Smooth muscle cell (in vitro differentiated cells): ENCODE measurements around the gene NLRC3. TPM values are rescaled to one million over a fixed set of nuclear protein-coding genes. Genes with fewer than 3 reads are reported as not detected.

Experiments
- DNase-seq: peaks from one replicate; lab custom pipeline; 2025; ENCODE audit not compliant: unreplicated experiment; lab: John Stamatoyannopoulos, UW
- H2AFZ ChIP-seq: fragments of 200-600 bp; sonication (generic); 2 replicates; pipeline ENCODE4 v1.6.0; 2016; ENCODE audit warnings: antibody characterized with exemption, low read depth, mild to moderate bottlenecking
- H3F3A ChIP-seq: fragments of 200-600 bp; sonication (generic); 2 replicates; pipeline ENCODE4 v1.6.0; 2017; ENCODE audit warnings: antibody characterized with exemption, low read depth
- H3K27ac ChIP-seq: fragments of 200-600 bp; sonication (generic); 2 replicates; pipeline ENCODE4 v1.5.1; 2016; ENCODE audit warnings: low read depth, mild to moderate bottlenecking
- H3K27me3 ChIP-seq: fragments of 200-600 bp; sonication (generic); 2 replicates; pipeline ENCODE4 v1.6.1; 2016; ENCODE audit warnings: low read depth, mild to moderate bottlenecking
- H3K36me3 ChIP-seq: fragments of 200-600 bp; sonication (generic); 2 replicates; pipeline ENCODE4 v1.5.1; 2016; ENCODE audit warnings: low read depth
- H3K4me1 ChIP-seq: fragments of 200-600 bp; sonication (generic); 2 replicates; pipeline ENCODE4 v1.5.1; 2016; ENCODE audit warnings: low read depth
- H3K4me2 ChIP-seq: fragments of 200-600 bp; sonication (generic); 2 replicates; pipeline ENCODE4 v1.6.0; 2016; ENCODE audit warnings: mild to moderate bottlenecking
- H3K4me3 ChIP-seq: fragments of 200-600 bp; sonication (generic); 2 replicates; pipeline ENCODE4 v1.5.1; 2016; ENCODE audit warnings: mild to moderate bottlenecking
- H3K79me2 ChIP-seq: fragments of 200-600 bp; sonication (generic); 2 replicates; pipeline ENCODE4 v1.6.0; 2016; ENCODE audit warnings: low read depth, mild to moderate bottlenecking
- H3K9ac ChIP-seq: fragments of 200-600 bp; sonication (generic); 2 replicates; pipeline ENCODE4 v1.6.0; 2016; ENCODE audit warnings: low read depth
- H3K9me3 ChIP-seq: fragments of 200-600 bp; sonication (generic); replicated peaks from 2 replicates; pipeline ENCODE4 v1.5.1; 2016; ENCODE audit warnings: low read depth
- H4K20me1 ChIP-seq: fragments of 200-600 bp; sonication (generic); 2 replicates; pipeline ENCODE4 v1.6.0; 2016; ENCODE audit warnings: low read depth
- whole genome bisulfite sequencing: methylation state at CpG from one replicate; pipeline ENCODE4 v1.1.7; 2016; ENCODE audit warnings: low lambda C conversion rate; 5-methylcytosine and 5-hydroxymethylcytosine counted together
- polyA plus RNA-seq: library from polyadenylated mRNA; unstranded; fragments of >200 nt; fragmentation: Nextera tagmentation; extraction: Ambion mirVana; gene quantifications from 2 replicates; pipeline ENCODE4 v1.2.1, GENCODE V29; 2016
- total RNA-seq: library from RNA; depleted of rRNA; stranded (reverse); fragments of >200 nt; gene quantifications from 2 replicates; pipeline ENCODE4 v1.2.3, GENCODE V29; 2014
- TF ChIP-seq, protein P1 (sequence below): fragments of 200-600 bp; sonication (generic); IDR thresholded peaks from 2 replicates; pipeline ENCODE4 v1.5.1; 2017; ENCODE audit warnings: borderline replicate concordance, mild to moderate bottlenecking, antibody characterized with exemption; ENCODE audit not compliant: insufficient read depth, poor library complexity, severe bottlenecking

The NLRC3 gene
- total and polyA plus RNA-seq, 2 experiments from 2014 or later, result 0.02 TPM; not detected in 1

DNA sequence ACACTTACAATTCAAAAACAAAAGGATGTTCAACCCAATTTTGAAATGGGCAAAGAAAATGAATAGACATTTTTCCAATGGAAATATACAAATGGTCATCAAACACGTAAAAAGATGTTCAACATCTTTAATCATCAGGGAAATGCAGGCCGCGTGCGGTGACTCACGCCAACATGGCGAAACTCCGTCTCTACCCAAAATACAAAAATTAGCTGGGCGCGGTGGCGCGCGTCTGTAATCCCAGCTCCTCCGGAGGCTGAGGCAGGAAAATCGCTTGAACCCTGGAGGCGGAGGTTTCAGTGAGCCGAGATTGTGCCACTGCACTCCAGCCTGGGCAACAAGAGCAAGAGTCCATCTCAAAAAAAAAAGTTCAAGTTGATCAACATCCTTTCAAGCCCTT, 78.2 kb downstream of the NLRC3 start:
- Histone ChIP-seq H4K20me1 (no peaks in the 10 kb centered on the region), H3K36me3 (no peaks in the 10 kb centered on the region), H3K79me2 (peaks cover 9% of the 10 kb centered on the region), H3K27me3 (no peaks in the 10 kb centered on the region), H3K4me1 (peaks cover 7% of the 10 kb centered on the region), H2AFZ (no peak overlapping the region), H3K9me3 (no peaks in the 10 kb centered on the region), H3F3A (no peaks in the 10 kb centered on the region), H3K9ac (no peak overlapping the region), H3K4me2 (no peak overlapping the region), H3K27ac (no peak overlapping the region), H3K4me3 (no peak overlapping the region)
- TF ChIP-seq, protein P1, sequence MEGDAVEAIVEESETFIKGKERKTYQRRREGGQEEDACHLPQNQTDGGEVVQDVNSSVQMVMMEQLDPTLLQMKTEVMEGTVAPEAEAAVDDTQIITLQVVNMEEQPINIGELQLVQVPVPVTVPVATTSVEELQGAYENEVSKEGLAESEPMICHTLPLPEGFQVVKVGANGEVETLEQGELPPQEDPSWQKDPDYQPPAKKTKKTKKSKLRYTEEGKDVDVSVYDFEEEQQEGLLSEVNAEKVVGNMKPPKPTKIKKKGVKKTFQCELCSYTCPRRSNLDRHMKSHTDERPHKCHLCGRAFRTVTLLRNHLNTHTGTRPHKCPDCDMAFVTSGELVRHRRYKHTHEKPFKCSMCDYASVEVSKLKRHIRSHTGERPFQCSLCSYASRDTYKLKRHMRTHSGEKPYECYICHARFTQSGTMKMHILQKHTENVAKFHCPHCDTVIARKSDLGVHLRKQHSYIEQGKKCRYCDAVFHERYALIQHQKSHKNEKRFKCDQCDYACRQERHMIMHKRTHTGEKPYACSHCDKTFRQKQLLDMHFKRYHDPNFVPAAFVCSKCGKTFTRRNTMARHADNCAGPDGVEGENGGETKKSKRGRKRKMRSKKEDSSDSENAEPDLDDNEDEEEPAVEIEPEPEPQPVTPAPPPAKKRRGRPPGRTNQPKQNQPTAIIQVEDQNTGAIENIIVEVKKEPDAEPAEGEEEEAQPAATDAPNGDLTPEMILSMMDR, result no peak
- no peak for DNase-seq
- WGBS, result 96% methylated on average over 16 of the region's 16 CpGs

GRCh38 chr16:3497771-3498170, 79.4 kb downstream of the NLRC3 start:
- Histone ChIP-seq H4K20me1 (no peaks in the 10 kb centered on the region), H2AFZ (no peak overlapping the region), H3K79me2 (peaks cover 9% of the 10 kb centered on the region), H3K4me3 (no peak overlapping the region), H3F3A (no peaks in the 10 kb centered on the region), H3K36me3 (no peaks in the 10 kb centered on the region), H3K4me2 (no peak overlapping the region), H3K9ac (no peak overlapping the region), H3K27ac (no peak overlapping the region), H3K4me1 (peaks cover 7% of the 10 kb centered on the region), H3K27me3 (no peaks in the 10 kb centered on the region), H3K9me3 (no peaks in the 10 kb centered on the region)
- TF ChIP-seq, protein P1, result no peak
- WGBS, result over 99% methylated on average over 4 of the region's 4 CpGs
- no peak for DNase-seq

GRCh38 chr16:3496386-3496785, 80.8 kb downstream of the NLRC3 start:
- no peak overlapping the region for H3K9ac ChIP-seq

GRCh38 chr16:3495176-3495575, 82.0 kb downstream of the NLRC3 start, which contains the start of gene C16orf90:
Gene C16orf90 (minus strand): TSS chr16:3495489. CDS start chr16:3495421, 68 bp downstream.
- H3K4me1 ChIP-seq, result no peaks in the 10 kb centered on the region
- 96% methylated on average over 3 of the region's 3 CpGs for WGBS
- H3F3A ChIP-seq, result no peaks in the 10 kb centered on the region
- H2AFZ ChIP-seq, result no peak within 1 kb of the TSS
- no peaks in the 10 kb centered on the region for H3K27me3 ChIP-seq
- TF ChIP-seq, protein P1, result no peak
- H3K4me2 ChIP-seq, result no peak within 1 kb of the TSS
- no peaks in the 10 kb centered on the region for H4K20me1 ChIP-seq
- DNase-seq, result no peak
- no peaks in the 10 kb centered on the region for H3K79me2 ChIP-seq
- H3K36me3 ChIP-seq, result no peaks in the 10 kb centered on the region
- no peak within 1 kb of the TSS for H3K27ac ChIP-seq
- no peak within 1 kb of the TSS for H3K9ac ChIP-seq
- H3K4me3 ChIP-seq, result no peak within 1 kb of the TSS
- no peaks in the 10 kb centered on the region for H3K9me3 ChIP-seq

More at GRCh38 chr16:3496386-3496785, 80.8 kb downstream of the NLRC3 start:
- WGBS, result 94% methylated on average over 30 of the region's 30 CpGs
- no peaks in the 10 kb centered on the region for H3K36me3 ChIP-seq
- H3F3A ChIP-seq, result no peaks in the 10 kb centered on the region
- no peak overlapping the region for H3K4me2 ChIP-seq
- no peak overlapping the region for H2AFZ ChIP-seq
- H3K27me3 ChIP-seq, result no peaks in the 10 kb centered on the region
- no peaks in the 10 kb centered on the region for H3K4me1 ChIP-seq
- no peak overlapping the region for H3K4me3 ChIP-seq
- H3K27ac ChIP-seq, result no peak overlapping the region
- H3K9me3 ChIP-seq, result no peaks in the 10 kb centered on the region
- no peak for DNase-seq
- no peaks in the 10 kb centered on the region for H3K79me2 ChIP-seq
- no peaks in the 10 kb centered on the region for H4K20me1 ChIP-seq
- TF ChIP-seq, protein P1, result no peak
